Middle frontal gyrus (tissue), 1 donor: ENCODE measurements around the gene INPP5F.
"Not testable (repeated sequence)": the region's sequence is repeated elsewhere in the genome, so short reads cannot be mapped to it uniquely, and the experiment has no call there.

Experiments used
- DNase-seq: peaks from one replicate; pipeline ENCODE4 v3.0.0-alpha.2; 2015; ENCODE audit warnings: low spot score; ENCODE audit errors: extremely low spot score

Gene INPP5F

GRCh38 chr10:119706521-119707278, 19.1 kb upstream of the INPP5F start:
- DNase-seq = no peak

- DNase-seq = not testable (repeated sequence)
These were observed 18.5 kb upstream of the INPP5F start for GRCh38 chr10:119707331-119707730.

- not testable (repeated sequence) for DNase-seq
These were observed 14.9 kb upstream of the INPP5F start for GRCh38 chr10:119710935-119711334.

GRCh38 chr10:119713744-119714483, 11.9 kb upstream of the INPP5F start:
- no peak for DNase-seq

- DNase-seq = no peak
These were observed 11.4 kb upstream of the INPP5F start for GRCh38 chr10:119714484-119714816.

- DNase-seq = no peak
These were observed 10.0 kb upstream of the INPP5F start for GRCh38 chr10:119715628-119716505.

GRCh38 chr10:119723161-119723560, 2.7 kb upstream of the INPP5F start:
- no peak for DNase-seq

GRCh38 chr10:119723624-119724023, 2.2 kb upstream of the INPP5F start:
- DNase-seq = no peak

- no peak for DNase-seq
These were observed 995 bp upstream of the INPP5F start for GRCh38 chr10:119724593-119725516.

GRCh38 chr10:119725517-119725827, 378 bp upstream of the INPP5F start:
- DNase-seq = no peak

- no peak for DNase-seq
These were observed 919 bp downstream of the INPP5F start for GRCh38 chr10:119726676-119727261.

GRCh38 chr10:119728172-119728800, 2.4 kb downstream of the INPP5F start:
- DNase-seq = no peak

- no peak for DNase-seq
These were observed 8.8 kb downstream of the INPP5F start for GRCh38 chr10:119734396-119735332.

GRCh38 chr10:119735451-119735850, 9.6 kb downstream of the INPP5F start:
- DNase-seq = no peak

GRCh38 chr10:119736220-119736619, 10.4 kb downstream of the INPP5F start:
- DNase-seq = no peak

- no peak for DNase-seq
These were observed 11.3 kb downstream of the INPP5F start for GRCh38 chr10:119737039-119737663.

GRCh38 chr10:119737823-119738222, 12.0 kb downstream of the INPP5F start:
- no peak for DNase-seq

- no peak for DNase-seq
These were observed 13.1 kb downstream of the INPP5F start for GRCh38 chr10:119738962-119739361.

GRCh38 chr10:119740096-119740495, 14.2 kb downstream of the INPP5F start:
- DNase-seq = no peak
